Suppressor macrophage treated with lipopolysaccharide for 1 hour (primary cell): ENCODE results near the gene TFPI.
A peak's percentile ranks its signal among the peaks of the same experiment; 100 is the strongest.
"Not testable (repeated sequence)": the region's sequence is repeated elsewhere in the genome, so short reads cannot be mapped to it uniquely, and the experiment has no call there.

Experiments used
- DNase-seq, 3 donors: peaks; one replicate each; pipeline ENCODE4 v3.0.0-alpha.2; 2020 to 2022

TFPI gene

GRCh38 chr2:187554011-187554703 is at the start of gene TFPI:
Gene TFPI, minus strand, starts transcription at chr2:187554435. Its CDS starts 50,667 bp downstream, at chr2:187503768.
- peak; percentile 64 to 70 (median 67) for DNase-seq

- no peak for DNase-seq
These were observed 40.6 kb upstream of the TFPI start for GRCh38 chr2:187594801-187595200.

GRCh38 chr2:187593697-187594096 is 39.5 kb upstream of the TFPI start:
- DNase-seq: no peak

GRCh38 chr2:187593098-187593497 is 38.9 kb upstream of the TFPI start:
- DNase-seq: no peak

- no peak for DNase-seq
These were observed 35.9 kb upstream of the TFPI start for GRCh38 chr2:187590175-187590574.

GRCh38 chr2:187586011-187586641 is 31.9 kb upstream of the TFPI start:
- DNase-seq: peak; percentile 32 to 78 (median 75)

- DNase-seq: peak; percentile 56 to 69 (median 64)
These were observed 27.1 kb upstream of the TFPI start for GRCh38 chr2:187581125-187581896.

GRCh38 chr2:187580462-187581124 is 26.4 kb upstream of the TFPI start:
- DNase-seq: peak; percentile 58 to 87 (median 78)

GRCh38 chr2:187577310-187577709 is 23.1 kb upstream of the TFPI start:
- DNase-seq: no peak

- DNase-seq: no peak
These were observed 22.7 kb upstream of the TFPI start for GRCh38 chr2:187576906-187577305.

- no peak for DNase-seq
These were observed 21.5 kb upstream of the TFPI start for GRCh38 chr2:187575751-187576067.

- DNase-seq: no peak
These were observed 20.9 kb upstream of the TFPI start for GRCh38 chr2:187574969-187575750.

GRCh38 chr2:187573722-187574121 is 19.5 kb upstream of the TFPI start:
- no peak for DNase-seq

- not testable (repeated sequence) for DNase-seq
These were observed 17.8 kb upstream of the TFPI start for GRCh38 chr2:187571996-187572395.

- no peak for DNase-seq
These were observed 15.3 kb upstream of the TFPI start for GRCh38 chr2:187569571-187569970.

- no peak for DNase-seq
These were observed 14.8 kb upstream of the TFPI start for GRCh38 chr2:187569042-187569441.

GRCh38 chr2:187567126-187567525 is 12.9 kb upstream of the TFPI start:
- no peak for DNase-seq

GRCh38 chr2:187566712-187567111 is 12.5 kb upstream of the TFPI start:
- no peak for DNase-seq

GRCh38 chr2:187566266-187566665 is 12.0 kb upstream of the TFPI start:
- no peak for DNase-seq

- DNase-seq: not testable (repeated sequence)
These were observed 11.4 kb upstream of the TFPI start for GRCh38 chr2:187565618-187566017.

- DNase-seq: not testable (repeated sequence)
These were observed 2.3 kb upstream of the TFPI start for GRCh38 chr2:187556493-187556892.

GRCh38 chr2:187554704-187555082 is 458 bp upstream of the TFPI start:
- DNase-seq: no peak
